K562 (cell line): ENCODE measurements around the gene SLC25A21. TPM values are rescaled to one million over a fixed set of nuclear protein-coding genes. Genes with fewer than 3 reads are reported as not detected.

Experiments used
- ATAC-seq: fragments of 200-7000 bp; cut with Tn5 transposase; 3 replicates; pipeline ENCODE4 v1.9.1; 2020; ENCODE audit warnings: moderate library complexity
- BruUV-seq: library from RNA; stranded (reverse); fragments of 400-500 nt; replicated peaks from 2 replicates; lab custom pipeline; 2021; lab: Mats Ljungman, UMichigan
- CTCF ChIA-PET: fragments of 300-600 bp; formaldehyde crosslinking; extraction: SDS; loops from one replicate; lab custom pipeline; 2021; ENCODE audit warnings: low intra/inter-chr PET ratio; lab: Yijun Ruan, JAX
- POLR2A ChIA-PET: fragments of 300-600, 350-650 bp; sonication (Branson Sonifier 250); formaldehyde crosslinking; extraction: SDS; loops from one replicate; lab custom pipeline; 2021; ENCODE audit warnings: antibody characterized with exemption, inconsistent platforms; lab: Yijun Ruan, JAX
- DNase-seq, 4 experiments: peaks; one replicate each; pipeline versions ENCODE4 v3.0.0 to v3.0.0-alpha.2; 2011 to 2018; ENCODE audit warnings: low spot score in 3 of 4, mixed read lengths in 3 of 4; ENCODE audit errors: extremely low read depth in 1 of 4
- FAIRE-seq: peaks from 2 replicates; lab custom pipeline; 2011; peaks lifted over from hg19 to GRCh38; lab: Jason Lieb, UNC
- H2AFZ ChIP-seq: 2 replicates; pipeline ENCODE4 v1.6.0; 2011; ENCODE audit warnings: low read depth, low read length, control low read depth, inconsistent platforms
- H3K27ac ChIP-seq: fragments of 200-600 bp; 3 replicates; pipeline ENCODE4 v1.8.0; 2011; ENCODE audit warnings: low read depth, mild to moderate bottlenecking, control low read depth, inconsistent platforms, low read length, moderate library complexity, mixed read lengths; ENCODE audit errors: extremely low read depth
- H3K27me3 ChIP-seq, 2 experiments: fragments of 300-600 bp in 1 of 2; 2 replicates in 1 of 2; 3 replicates in 1 of 2; pipeline versions ENCODE4 v1.6.0 to v1.8.0; 2011; ENCODE audit warnings: inconsistent platforms in 2 of 2, low read length in 2 of 2, mild to moderate bottlenecking in 1 of 2, mixed read lengths in 1 of 2, moderate library complexity in 1 of 2; ENCODE audit not compliant: control insufficient read depth in 2 of 2, insufficient read depth in 2 of 2
- H3K36me3 ChIP-seq: fragments of 300-600 bp; 3 replicates; pipeline ENCODE4 v1.8.0; 2011; ENCODE audit warnings: mild to moderate bottlenecking, low read length, inconsistent platforms; ENCODE audit not compliant: control insufficient read depth, insufficient read depth
- H3K4me1 ChIP-seq, 2 experiments: fragments of 200-600 bp in 1 of 2; replicated peaks in 1 of 2; 2 replicates in 1 of 2; 3 replicates in 1 of 2; pipeline versions ENCODE4 v1.5.1 to v1.8.0; 2011; ENCODE audit warnings: inconsistent platforms in 2 of 2, low read length in 2 of 2, mild to moderate bottlenecking in 1 of 2, mixed read lengths in 1 of 2, moderate library complexity in 1 of 2; ENCODE audit not compliant: control insufficient read depth in 2 of 2, insufficient read depth in 2 of 2
- H3K4me2 ChIP-seq: 2 replicates; pipeline ENCODE4 v1.6.1; 2011; ENCODE audit warnings: low read length, control low read depth, inconsistent platforms, mixed read lengths; ENCODE audit not compliant: insufficient read depth
- H3K4me3 ChIP-seq: fragments of 200-600 bp; sonication (generic), shearing (Covaris generic); 2 replicates; pipeline ENCODE4 v1.5.1; 2016; ENCODE audit warnings: control low read depth, inconsistent platforms
- H3K79me2 ChIP-seq: fragments of 200-600 bp; 3 replicates; pipeline ENCODE4 v1.8.0; 2011; ENCODE audit warnings: low read length, inconsistent platforms; ENCODE audit not compliant: control insufficient read depth, insufficient read depth
- H3K9ac ChIP-seq, 2 experiments: 2 replicates each; pipeline versions ENCODE4 v1.6.0 to v1.6.1; 2011; ENCODE audit warnings: low read depth in 2 of 2, low read length in 2 of 2, control low read depth in 1 of 2, inconsistent platforms in 1 of 2, mild to moderate bottlenecking in 1 of 2, mixed read lengths in 1 of 2; ENCODE audit not compliant: insufficient read depth in 1 of 2
- H3K9me1 ChIP-seq: one replicate; pipeline ENCODE4 v1.6.0; 2011; ENCODE audit warnings: inconsistent platforms, mild to moderate bottlenecking, low read length, moderate library complexity; ENCODE audit not compliant: control insufficient read depth, insufficient read depth
- H3K9me3 ChIP-seq: replicated peaks from 2 replicates; pipeline ENCODE4 v1.5.1; 2011; ENCODE audit warnings: low read depth, low read length, inconsistent platforms; ENCODE audit not compliant: control insufficient read depth, insufficient read depth
- H4K20me1 ChIP-seq: replicated peaks from 2 replicates; pipeline ENCODE4 v1.6.1; 2011; ENCODE audit warnings: low read length, inconsistent platforms, mixed read lengths; ENCODE audit not compliant: control insufficient read depth, insufficient read depth
- AFF4 ChIP-seq: sonication (generic); formaldehyde crosslinking; IDR thresholded peaks from 2 replicates; pipeline ENCODE4 v1.8.0; 2023; ENCODE audit warnings: mild to moderate bottlenecking, missing genetic modification reagents
- BRF2 ChIP-seq: IDR thresholded peaks from 3 replicates; pipeline ENCODE4 v1.6.1; 2011; ENCODE audit warnings: borderline replicate concordance, mild to moderate bottlenecking; ENCODE audit not compliant: insufficient read length, insufficient read depth
- CBFA2T2 ChIP-seq: fragments of 450-650 bp; conservative IDR thresholded peaks from 2 replicates; pipeline ENCODE4 v1.6.1; 2017; ENCODE audit warnings: mild to moderate bottlenecking
- CEBPG ChIP-seq, 3 experiments: fragments of 200-800 bp in 1 of 3; sonication (Bioruptor generic) in 1 of 3; sonication (generic) in 1 of 3; formaldehyde crosslinking in 1 of 3; IDR thresholded peaks in 2 of 3; conservative IDR thresholded peaks in 1 of 3; 2 replicates each; pipeline versions ENCODE4 v1.6.1 to v1.8.0; 2016 to 2022; ENCODE audit warnings: missing compliant biosample characterization in 2 of 3, missing genetic modification characterization in 2 of 3, mild to moderate bottlenecking in 1 of 3, missing genetic modification reagents in 1 of 3
- E2F4 ChIP-seq: sonication (generic); formaldehyde crosslinking; IDR thresholded peaks from 2 replicates; pipeline ENCODE4 v1.8.0; 2022; ENCODE audit warnings: mild to moderate bottlenecking, low read depth, missing genetic modification reagents
- IFI16 ChIP-seq: fragments of 250-450 bp; sonication (Bioruptor Pico); IDR thresholded peaks from 2 replicates; pipeline ENCODE4 v2.1.2; 2022; ENCODE audit warnings: mild to moderate bottlenecking, inconsistent platforms
- KDM2B ChIP-seq: fragments of 250-450 bp; sonication (Bioruptor Pico); IDR thresholded peaks from 2 replicates; pipeline ENCODE4 v1.8.0; 2021; ENCODE audit warnings: mild to moderate bottlenecking, moderate library complexity
- KDM5B ChIP-seq: fragments of 200-600 bp; sonication (generic); IDR thresholded peaks from 2 replicates; pipeline ENCODE4 v1.6.1; 2012; ENCODE audit warnings: low read depth, mild to moderate bottlenecking, moderate library complexity, low read length, control low read depth, inconsistent platforms; ENCODE audit not compliant: insufficient replicate concordance
- MAFF ChIP-seq: IDR thresholded peaks from 2 replicates; pipeline ENCODE4 v1.6.1; 2012; ENCODE audit warnings: low read length, improper control_type of control experiment
- NR2C2 ChIP-seq, 2 experiments: fragments of 200-800 bp in 1 of 2; sonication (Bioruptor generic) in 1 of 2; sonication (generic) in 1 of 2; formaldehyde crosslinking in 1 of 2; IDR thresholded peaks; 2 replicates each; pipeline versions ENCODE4 v1.6.1 to v1.8.0; 2016 to 2022; ENCODE audit warnings: mild to moderate bottlenecking in 1 of 2, missing compliant biosample characterization in 1 of 2, missing genetic modification characterization in 1 of 2, missing genetic modification reagents in 1 of 2
- PCBP1 ChIP-seq: fragments of 200-400 bp; formaldehyde crosslinking; IDR thresholded peaks from 2 replicates; pipeline ENCODE4 v1.6.1; 2018; ENCODE audit warnings: mild to moderate bottlenecking, low read depth, low read length; ENCODE audit not compliant: poor library complexity, severe bottlenecking
- USF1 ChIP-seq: sonication (generic); formaldehyde crosslinking; IDR thresholded peaks from 2 replicates; pipeline ENCODE4 v1.9.0; 2022; ENCODE audit warnings: mild to moderate bottlenecking, missing genetic modification reagents
- ZFX ChIP-seq: sonication (generic); formaldehyde crosslinking; IDR thresholded peaks from 2 replicates; pipeline ENCODE4 v1.8.0; 2022; ENCODE audit warnings: mild to moderate bottlenecking, missing genetic modification reagents, moderate library complexity
- ZKSCAN3 ChIP-seq: fragments of 250-450 bp; sonication (Bioruptor Pico); IDR thresholded peaks from 2 replicates; pipeline ENCODE4 v1.4.0; 2020
- WGBS: fragments of 100-300 bp; shearing (Covaris generic); methylation state at CpG from one replicate; pipeline ENCODE4 v1.1.6; 2016; ENCODE audit warnings: low coverage, mixed read lengths; ENCODE audit not compliant: insufficient coverage; ENCODE audit errors: missing lambda C conversion rate; 5-methylcytosine and 5-hydroxymethylcytosine counted together
- in situ Hi-C: fragments of 300-500 bp; cut with MboI; formaldehyde crosslinking; loops from 4 replicates; pipeline ENCODE4 v1.15.0; 2018; ENCODE audit warnings: inconsistent platforms, mixed read lengths
- intact Hi-C: fragments of 100-400 bp; cut with micrococcal nuclease; formaldehyde crosslinking; loops from 2 replicates; pipeline ENCODE4 v1.14.2; 2022
- polyA plus RNA-seq, 8 experiments: library from polyadenylated mRNA; depleted of rRNA in 4 of 8; stranded (reverse) in 5 of 8; unstranded in 3 of 8; fragments of >200 nt; fragmentation: Nextera tagmentation in 2 of 8; fragmentation: Illumina TruSeq in 1 of 8; extraction: Ambion mirVana in 2 of 8; extraction: Trizol in 1 of 8; gene quantifications; 2 replicates each; pipeline versions ENCODE4 v1.2.1 to v1.2.3, GENCODE V29; 2011 to 2014; ENCODE audit warnings: inconsistent platforms in 1 of 8, missing spikeins in 1 of 8
- total RNA-seq, 7 experiments: library from RNA; depleted of rRNA in 6 of 7; stranded (reverse); fragments of >200 nt in 6 of 7; fragmentation: Illumina TruSeq in 2 of 7; extraction: Trizol in 2 of 7; gene quantifications; 2 replicates each; pipeline versions ENCODE4 v1.2.1 to v1.2.3, GENCODE V29; 2011 to 2021; ENCODE audit warnings: low replicate concordance in 1 of 7

Gene SLC25A21
- total and polyA plus RNA-seq, 9 of the 15 experiments (the other 6 are each of a cell fraction or from before 2014, with no cell fraction given), result 15.2 to 46.7 (median 28.7) TPM

GRCh38 chr14:36848213-36848612 lies 324.2 kb downstream of the SLC25A21 start:
- peaks cover 6% of the 10 kb centered on the region for H3K9me1 ChIP-seq
- H3K4me1 ChIP-seq, result peaks cover 0 to 12% of the 10 kb centered on the region in 2 experiments; a peak in 2 of 5 replicates
- FAIRE-seq, result no peak
- no peak overlapping the region for H3K9ac ChIP-seq
- no peak for DNase-seq
- H4K20me1 ChIP-seq, result no peaks in the 10 kb centered on the region; the same call in 1 of the 2 replicates
- WGBS, result 66% methylated on average over 5 of the region's 5 CpGs
- H3K27ac ChIP-seq, result no peak overlapping the region
- H3K27me3 ChIP-seq, result no peaks in the 10 kb centered on the region
- no peaks in the 10 kb centered on the region for H3K79me2 ChIP-seq
- no TSS peak for BruUV-seq
- POLR2A ChIA-PET, result no interaction called here
- ATAC-seq, result peak; percentile 71
- intact Hi-C loops (no loop called here), in situ Hi-C loops (no loop called here)
- 0 out of 2 replicates have a peak overlapping the region, but pooled peaks have one; percentile 12 for H3K4me2 ChIP-seq
- CTCF ChIA-PET, result no interaction called here
- H3K9me3 ChIP-seq, result no peaks in the 10 kb centered on the region
- no peak overlapping the region for H2AFZ ChIP-seq
- H3K4me3 ChIP-seq, result no peak overlapping the region
- H3K36me3 ChIP-seq, result no peaks in the 10 kb centered on the region
- no peak for TF ChIP-seq USF1 (CRISPR knock-in tag)
- peak; percentile 78 for TF ChIP-seq CEBPG (CRISPR knock-in tag; IDR thresholded peaks at IDR 0.05)
- peak; percentile 94 for TF ChIP-seq CEBPG (tag; conservative IDR thresholded peaks at IDR 0.05 in 1 of 2, IDR thresholded peaks at IDR 0.05 in 1 of 2)
- no peak for TF ChIP-seq IFI16
- TF ChIP-seq KDM2B (CRISPR knock-in tag), result no peak
- no peak for TF ChIP-seq BRF2
- no peak for TF ChIP-seq ZKSCAN3 (CRISPR knock-in tag)
- TF ChIP-seq KDM5B, result no peak
- TF ChIP-seq E2F4 (CRISPR knock-in tag), result no peak
- no peak for TF ChIP-seq NR2C2 (CRISPR knock-in tag; IDR thresholded peaks at IDR 0.05)
- no peak for TF ChIP-seq NR2C2 (tag; IDR thresholded peaks at IDR 0.05)
- TF ChIP-seq MAFF, result no peak
- no peak for TF ChIP-seq AFF4 (CRISPR knock-in tag)
- TF ChIP-seq PCBP1, result no peak
- no peak for TF ChIP-seq CBFA2T2
- no peak for TF ChIP-seq ZFX (CRISPR knock-in tag)
